ENCODE measurements around the gene SPOCK2.
"Not testable (repeated sequence)": the region's sequence is repeated elsewhere in the genome, so short reads cannot be mapped to it uniquely, and the experiment has no call there.

SPOCK2 gene

GRCh38 chr10:72053690-72054089, 34.7 kb downstream of the SPOCK2 start:
- no peak for DNase-seq

- no peak for DNase-seq
Observed at GRCh38 chr10:72050873-72051272, 37.5 kb downstream of the SPOCK2 start.

GRCh38 chr10:72049969-72050781, 38.2 kb downstream of the SPOCK2 start:
- DNase-seq = no peak

- DNase-seq = no peak
Observed at GRCh38 chr10:72049472-72049871, 38.9 kb downstream of the SPOCK2 start.

DNA sequence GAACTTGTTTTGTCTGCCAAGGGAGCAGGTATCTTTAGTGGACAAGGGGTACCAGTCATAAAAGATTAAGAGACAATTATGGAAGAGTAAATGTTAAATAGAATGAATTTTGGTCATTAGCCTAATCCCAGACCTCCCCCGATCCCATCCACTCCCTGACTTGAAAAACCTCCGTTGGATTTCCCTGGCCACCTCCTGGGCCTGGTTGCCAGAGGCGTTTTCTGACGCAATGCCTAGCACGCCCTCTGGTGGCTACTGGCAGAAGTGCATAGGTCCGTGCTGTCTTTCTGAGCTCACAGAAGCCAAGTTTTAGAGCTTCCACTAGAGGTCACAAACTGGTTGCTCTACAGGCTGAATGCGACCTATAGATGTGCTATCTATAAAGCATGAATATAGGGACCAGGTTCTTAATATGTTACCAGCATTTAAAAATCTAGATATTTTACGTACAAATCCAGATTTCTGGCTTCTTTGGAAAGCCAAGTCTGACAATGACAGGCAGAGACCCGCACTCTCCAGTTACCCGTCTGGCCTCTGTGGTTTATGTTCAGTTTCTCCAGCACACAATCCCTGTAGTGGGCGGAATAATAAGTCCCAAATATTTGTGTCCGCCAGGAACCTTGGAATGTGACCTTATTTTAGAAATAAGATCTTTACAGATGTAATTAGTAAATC, 39.8 kb downstream of the SPOCK2 start:
- peak; percentile 23 to 93 (median 88) for DNase-seq

DNA sequence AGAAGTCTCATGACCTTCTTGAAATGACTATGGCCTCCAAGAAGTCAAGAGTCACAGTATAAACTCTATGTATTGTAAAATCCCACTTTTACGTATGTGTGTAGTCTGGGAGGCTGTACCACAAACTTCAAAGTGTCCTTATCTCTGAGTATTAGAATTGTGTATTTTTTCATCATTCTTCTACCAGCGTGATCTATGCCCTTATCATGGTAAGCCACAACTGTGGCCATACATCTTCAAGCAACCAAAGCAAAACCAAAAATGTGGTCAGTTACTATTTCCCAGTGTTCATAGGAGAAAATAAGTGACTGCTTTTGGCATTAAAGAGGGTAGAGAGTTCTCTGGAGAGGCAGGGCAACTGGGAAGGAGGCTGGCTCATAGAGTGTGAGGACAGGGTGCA, 42.8 kb downstream of the SPOCK2 start:
- DNase-seq = no peak

DNA sequence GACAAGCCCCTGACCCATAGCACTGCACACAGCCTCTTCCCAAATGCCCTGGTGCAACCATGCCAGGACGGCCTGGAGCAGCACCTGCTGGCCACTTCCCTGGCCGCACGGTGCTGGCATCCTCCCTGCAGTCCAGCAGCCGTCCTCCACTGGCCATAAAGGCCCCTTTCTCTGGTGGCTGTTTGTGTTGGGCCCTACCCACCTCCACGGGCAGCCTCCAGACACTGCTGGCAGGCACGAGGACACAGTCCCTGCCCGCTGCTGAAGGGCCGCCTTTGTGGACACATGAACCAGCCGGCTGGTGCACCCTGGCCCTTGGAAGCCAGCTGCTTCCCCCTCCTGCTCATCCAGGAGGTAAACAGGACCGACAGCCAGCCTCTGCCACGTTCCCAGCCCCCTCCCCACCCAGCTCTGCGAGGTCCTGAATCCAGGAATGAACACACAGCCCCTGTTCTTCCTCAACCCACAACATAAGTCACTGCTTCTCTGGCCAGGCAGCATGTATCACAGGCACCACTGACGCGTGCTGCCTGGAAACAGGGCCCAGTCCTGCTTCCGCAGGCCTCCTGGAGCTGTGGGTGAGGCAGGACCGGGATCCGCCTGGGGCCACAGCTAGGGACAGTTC, 43.8 kb downstream of the SPOCK2 start:
- peak in 13 of 14 donors; percentile 57 to 95 (median 85) for DNase-seq

DNA sequence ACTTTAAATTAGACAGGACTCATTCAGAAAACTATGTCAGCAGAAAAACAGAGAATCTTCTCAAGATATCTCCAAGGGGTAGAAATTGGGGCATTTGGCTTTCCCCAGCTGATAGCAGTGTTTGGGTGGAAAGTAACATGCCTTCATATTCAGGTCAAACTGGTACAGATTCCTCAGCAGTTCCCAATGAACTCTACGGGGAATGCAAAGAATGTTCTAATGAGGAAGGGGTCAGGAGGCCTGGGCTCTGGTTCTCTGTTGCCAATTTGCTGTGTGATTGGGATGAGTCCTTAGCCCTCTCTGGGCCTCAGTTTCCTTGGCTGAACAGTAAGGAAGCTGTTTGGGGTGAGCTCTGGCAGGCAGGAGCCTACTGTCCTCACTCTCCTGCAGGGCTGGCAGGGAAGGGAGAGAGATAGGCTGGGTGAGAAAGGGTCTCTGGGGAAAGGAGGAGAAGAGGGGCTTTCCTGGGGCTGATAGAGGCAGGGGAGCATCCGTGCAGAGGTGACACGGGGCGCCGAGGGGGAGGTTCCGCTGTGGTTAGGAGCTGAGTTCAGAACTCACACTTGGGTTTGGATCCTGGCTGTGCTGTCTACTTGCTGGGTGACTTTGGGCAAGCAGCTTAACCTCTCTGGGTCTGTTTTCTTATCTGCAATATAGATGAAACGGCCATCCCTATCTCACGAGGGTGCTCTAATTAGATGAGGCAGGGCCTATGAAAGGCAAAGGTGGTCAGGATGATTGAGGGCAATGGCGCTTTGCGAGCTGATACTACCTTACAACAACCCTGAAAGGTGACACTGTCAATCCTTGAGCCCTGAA, 45.1 kb downstream of the SPOCK2 start:
- no peak for DNase-seq

- no peak for DNase-seq
Observed at GRCh38 chr10:72041491-72041890, 46.9 kb downstream of the SPOCK2 start.

DNA sequence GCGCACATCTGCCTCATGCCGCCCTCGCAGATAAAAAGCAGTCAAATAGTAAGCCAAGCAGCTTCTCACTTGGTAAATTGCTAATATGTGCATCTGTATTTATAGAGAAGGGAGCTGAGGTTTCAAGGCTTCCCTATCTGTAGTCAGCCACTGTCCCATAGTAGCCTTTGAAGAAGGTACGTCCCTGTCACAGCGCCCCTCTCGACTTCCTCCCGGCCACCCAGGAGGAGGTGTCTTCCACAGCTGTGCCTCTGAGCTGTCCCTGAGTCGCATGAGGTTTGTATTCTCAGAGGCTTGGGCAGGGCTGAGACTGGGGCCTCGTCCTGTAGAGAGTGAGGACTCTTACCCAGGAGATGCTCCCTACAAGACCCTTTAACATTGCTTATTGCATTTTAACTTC, 49.0 kb downstream of the SPOCK2 start:
- DNase-seq = no peak

GRCh38 chr10:72038458-72039001, 49.8 kb downstream of the SPOCK2 start:
- no peak for DNase-seq

- DNase-seq = no peak
Observed at GRCh38 chr10:72037811-72038210, 50.5 kb downstream of the SPOCK2 start.

DNA sequence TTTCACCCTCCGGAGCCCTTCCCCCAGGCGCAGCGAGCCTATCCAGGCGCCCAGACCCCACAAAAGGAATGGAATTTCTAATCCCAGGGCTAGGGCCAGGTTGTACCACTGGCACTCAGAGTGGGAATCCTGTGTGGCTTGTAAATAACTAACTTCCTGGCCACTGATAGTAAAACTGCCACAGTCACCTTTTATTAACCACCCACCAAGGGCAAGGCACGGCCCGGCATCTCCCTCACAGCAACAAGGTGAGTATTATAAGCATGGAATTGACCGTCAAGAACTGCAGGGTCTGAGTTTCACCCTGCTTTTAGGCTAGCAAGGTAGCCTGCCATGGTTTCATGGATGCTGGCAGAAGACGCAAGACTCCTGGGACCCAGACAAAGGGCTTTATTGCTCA, 51.1 kb downstream of the SPOCK2 start:
- no peak for DNase-seq

GRCh38 chr10:72035252-72035887, 53.0 kb downstream of the SPOCK2 start:
- DNase-seq = no peak

DNA sequence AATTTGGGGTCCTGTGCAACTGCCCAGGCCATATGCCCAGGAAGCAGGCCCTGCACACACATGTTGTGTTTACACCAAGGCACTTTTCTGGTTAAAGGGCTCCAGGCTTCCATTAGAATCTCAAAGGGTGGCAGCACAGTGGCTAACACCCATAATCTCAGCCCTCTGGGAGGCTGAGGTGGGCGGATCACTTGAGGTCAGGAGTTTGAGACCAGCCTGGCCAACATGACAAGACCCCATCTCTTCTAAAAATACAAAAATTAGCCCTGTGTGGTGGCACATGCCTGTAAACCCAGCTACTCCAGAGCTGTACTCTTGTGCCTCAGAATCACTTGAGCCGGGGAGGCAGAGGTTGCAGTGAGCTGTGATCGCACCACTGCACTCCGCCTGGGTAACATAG, 53.6 kb downstream of the SPOCK2 start:
- DNase-seq = no peak

GRCh38 chr10:72034040-72034499, 54.3 kb downstream of the SPOCK2 start:
- peak in 4 of 14 donors; percentile 20 to 59 (median 30) for DNase-seq

DNA sequence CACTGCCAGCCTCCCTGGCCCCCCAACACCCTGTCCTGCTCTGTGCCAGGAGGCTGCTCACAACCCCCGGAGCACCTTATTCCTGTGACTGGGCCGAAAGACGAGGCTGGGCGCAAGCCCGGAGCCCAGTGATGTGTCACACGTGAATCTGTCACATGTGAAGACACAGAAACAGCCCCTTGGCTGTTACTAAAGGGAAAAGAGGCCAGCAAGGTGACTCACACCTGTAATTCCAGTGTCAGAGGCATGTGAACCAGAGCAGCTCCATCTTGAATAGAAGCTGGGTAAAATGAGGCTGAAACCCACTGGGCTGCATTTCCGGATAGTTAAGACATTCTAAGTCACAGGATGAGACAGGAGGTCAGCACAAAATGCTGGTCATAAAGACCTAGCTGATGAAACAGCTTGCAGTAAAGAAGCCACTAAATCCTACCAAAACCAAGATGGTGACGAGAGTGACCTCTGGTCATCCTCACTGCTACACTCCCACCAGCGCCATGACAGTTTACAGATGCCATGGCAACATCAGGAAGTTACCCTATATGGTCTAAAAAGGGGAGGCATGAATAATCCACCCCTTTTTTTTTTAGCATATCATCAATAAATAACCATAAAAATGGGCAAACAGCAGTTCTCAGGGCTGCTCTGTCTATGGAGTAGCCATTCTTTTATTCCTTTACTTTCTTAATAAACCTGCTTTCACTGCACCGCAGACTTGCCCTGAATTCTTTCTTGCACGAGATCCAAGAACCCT, 55.8 kb downstream of the SPOCK2 start:
- not testable (repeated sequence) for DNase-seq

DNA sequence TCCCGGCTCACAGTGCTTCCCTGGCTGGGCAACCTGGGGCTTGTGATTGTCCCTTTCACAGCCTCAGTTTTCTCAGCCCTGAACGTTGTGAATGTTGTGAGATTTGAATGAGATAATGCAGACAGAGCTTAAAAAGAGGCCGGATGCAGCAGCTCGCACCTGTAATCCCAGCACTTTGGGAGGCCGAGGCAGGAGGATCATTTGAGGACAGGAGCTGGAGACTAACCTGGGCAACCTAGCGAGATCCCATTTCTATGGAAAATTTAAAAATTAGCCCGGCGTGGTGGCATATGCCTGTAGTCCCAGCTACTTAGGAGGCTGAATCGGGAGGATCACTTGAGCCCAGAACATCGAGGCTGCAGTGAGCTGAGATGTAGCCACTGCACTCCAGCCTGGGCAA, 56.6 kb downstream of the SPOCK2 start:
- no peak for DNase-seq

- DNase-seq = no peak
Observed at GRCh38 chr10:72030762-72031543, 57.4 kb downstream of the SPOCK2 start.

- no peak for DNase-seq
Observed at GRCh38 chr10:72029414-72029813, 58.9 kb downstream of the SPOCK2 start.

Measured in C1 segment of cervical spinal cord (tissue), 14 donors.